GM19023 (cell line): ENCODE data around the gene ATP2C2.

Experiments
- ATAC-seq: cut with Tn5 transposase; IDR thresholded peaks from one replicate; pipeline ENCODE4 v1.9.1; 2021; ENCODE audit warnings: mild to moderate bottlenecking, moderate library complexity; ENCODE audit not compliant: unreplicated experiment

The ATP2C2 gene

DNA sequence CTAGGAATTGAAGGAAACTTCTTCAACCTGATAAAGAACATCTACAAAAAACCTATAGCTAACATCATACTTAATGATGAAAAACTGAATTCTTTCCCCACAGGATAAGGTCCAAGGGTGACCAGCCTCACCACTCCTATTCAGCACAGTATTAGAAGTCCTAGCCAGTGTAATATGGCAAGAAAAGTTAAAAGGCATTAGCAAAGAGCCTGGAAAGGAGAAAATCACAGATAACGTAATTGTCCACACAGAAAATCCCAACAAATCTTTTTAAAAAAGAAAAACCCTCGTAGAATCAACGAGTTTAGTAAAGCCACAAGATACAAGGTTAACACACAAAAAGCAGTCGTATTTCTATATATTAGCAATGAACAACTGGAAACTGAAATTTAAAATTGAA is 98.4 kb downstream of the ATP2C2 start:
- ATAC-seq = no peak

DNA sequence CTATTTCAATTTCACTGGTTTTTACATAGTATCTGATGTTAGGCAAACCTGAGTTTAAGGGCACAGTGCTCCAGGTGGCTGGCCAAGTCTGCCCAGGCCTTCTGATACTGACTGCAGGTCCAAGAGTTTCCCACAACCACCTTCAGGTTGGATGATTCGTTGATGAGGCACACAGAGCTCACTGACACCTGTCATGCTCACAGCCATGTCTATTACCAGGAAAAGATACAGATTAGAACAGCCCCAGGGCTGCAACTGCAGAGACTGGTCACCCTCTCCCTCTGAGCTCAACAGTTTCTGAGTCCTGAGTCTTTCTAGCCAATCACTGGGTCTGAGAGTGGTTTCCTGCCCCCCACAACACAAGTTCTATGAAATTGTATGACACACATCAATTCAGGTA is 98.9 kb downstream of the ATP2C2 start:
- no peak for ATAC-seq

DNA sequence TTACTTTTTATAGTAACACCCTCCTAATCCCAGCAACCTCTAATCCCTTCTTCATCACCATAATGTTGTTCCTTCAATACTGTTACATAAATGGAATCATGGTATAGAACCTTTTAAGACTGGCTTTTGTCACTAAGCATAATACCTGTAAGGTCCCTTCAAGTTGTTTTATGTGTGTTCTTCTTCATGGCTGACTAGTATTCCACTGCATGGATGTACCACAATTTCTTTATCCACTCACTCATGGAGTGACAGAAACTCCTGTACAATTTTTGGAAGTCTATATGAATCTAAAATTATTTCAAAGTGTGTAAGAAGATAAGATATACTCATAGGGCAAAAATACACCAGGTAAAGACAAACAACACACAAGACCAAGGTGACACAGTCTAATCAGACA is 99.4 kb downstream of the ATP2C2 start:
- ATAC-seq = no peak

DNA sequence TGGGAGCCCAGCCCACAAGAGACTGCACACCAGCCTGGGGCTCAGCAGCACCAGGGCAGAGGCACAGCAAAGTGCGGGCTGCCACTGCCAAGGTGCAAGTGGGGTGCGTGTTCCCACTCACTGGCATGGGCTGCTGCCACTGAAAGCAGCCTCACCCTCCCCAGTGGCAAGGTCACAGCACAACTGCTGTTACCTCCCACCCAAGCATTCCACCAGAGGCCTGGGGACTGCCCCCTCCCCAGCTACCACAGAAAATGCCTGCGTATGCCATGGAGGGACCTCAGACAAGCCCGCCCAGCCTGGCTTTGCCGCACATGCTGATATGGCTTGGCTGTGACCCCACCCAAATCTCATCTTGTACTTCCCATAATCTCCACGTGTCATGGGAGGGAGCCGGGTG is 103.0 kb downstream of the ATP2C2 start:
- ATAC-seq = no peak

DNA sequence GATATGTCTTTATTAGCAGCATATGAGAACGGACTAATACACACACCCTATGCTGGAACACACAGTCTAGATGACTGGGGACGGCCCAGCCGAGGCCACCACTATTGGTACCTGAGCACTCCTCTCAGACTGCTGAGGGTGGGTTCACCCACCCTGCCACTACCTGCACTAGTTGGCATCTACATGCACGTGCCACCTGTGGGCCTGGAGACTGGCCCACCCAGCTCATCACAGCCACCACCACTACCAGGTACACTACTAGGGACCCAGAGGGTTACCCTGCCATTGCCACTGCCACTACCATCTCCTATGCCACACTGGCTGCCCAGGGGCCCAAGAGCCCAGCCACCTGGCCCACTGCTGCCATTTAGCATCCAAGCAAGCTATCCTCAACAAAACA is 103.6 kb downstream of the ATP2C2 start:
- ATAC-seq = no peak

DNA sequence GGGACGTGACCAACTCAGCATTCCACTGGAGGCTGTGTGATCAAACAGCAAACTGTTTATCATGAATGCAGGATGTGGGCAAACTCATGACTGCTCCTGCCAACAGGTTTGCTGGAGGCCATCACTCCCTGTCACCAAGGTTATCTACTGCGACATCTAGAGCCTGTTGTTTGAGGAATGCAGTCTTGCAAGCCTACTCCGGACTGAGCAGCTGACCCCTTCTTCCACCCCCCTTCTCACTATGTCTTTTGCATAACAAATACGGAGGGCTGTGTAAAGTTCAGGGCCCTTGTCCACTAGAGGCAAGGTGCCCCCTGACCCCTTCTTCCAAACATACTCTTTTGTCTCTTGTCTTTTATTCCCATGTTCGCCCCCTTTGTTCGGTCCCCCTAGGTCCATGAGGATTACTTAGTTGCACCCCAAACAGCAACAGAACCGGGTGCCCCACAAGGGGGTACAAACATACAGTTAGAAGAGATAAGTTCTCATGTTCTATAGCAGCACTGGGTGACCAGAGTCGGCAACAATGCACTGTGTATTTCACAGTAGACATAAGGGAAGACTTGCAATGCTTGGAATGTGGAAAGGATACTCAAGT is 107.4 kb downstream of the ATP2C2 start:
- ATAC-seq = no peak

DNA sequence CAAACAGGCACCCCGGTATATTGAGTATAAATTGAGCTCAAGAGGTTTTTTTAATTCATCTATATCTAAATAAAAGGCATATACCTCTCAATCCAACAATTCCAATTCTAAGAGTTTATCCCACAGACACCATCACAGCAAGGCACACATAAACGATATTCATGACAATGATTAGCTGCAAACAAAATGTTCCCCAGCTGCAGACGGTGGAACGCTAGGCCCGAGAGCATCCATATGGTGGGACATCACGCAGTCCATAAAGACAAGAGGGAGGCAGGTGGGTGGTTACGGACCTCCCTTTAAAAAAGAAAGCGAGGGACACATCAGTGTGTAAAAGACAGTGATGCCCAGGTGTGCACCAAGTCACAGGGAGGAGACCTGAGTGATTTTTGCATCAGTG is 108.1 kb downstream of the ATP2C2 start:
- no peak for ATAC-seq

DNA sequence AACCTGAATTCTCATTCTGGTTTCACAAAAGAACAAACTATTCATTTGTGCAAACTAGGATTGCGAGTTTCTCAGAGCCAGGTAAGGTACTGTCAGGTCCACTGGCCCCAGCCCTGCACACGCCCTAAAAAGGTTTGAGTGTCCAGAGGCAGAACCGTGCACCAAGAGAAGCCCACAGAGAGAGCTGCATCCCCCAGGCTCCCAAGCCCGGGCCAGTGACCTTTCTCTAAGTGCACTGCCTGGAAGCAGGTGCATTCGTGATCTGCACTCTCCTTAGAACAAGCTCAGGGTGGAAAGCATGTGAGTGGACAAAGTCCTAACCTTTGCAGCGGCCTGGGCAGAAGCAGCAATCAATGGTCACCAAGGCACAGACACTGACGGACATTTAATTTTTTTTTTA is 109.3 kb downstream of the ATP2C2 start:
- no peak for ATAC-seq

DNA sequence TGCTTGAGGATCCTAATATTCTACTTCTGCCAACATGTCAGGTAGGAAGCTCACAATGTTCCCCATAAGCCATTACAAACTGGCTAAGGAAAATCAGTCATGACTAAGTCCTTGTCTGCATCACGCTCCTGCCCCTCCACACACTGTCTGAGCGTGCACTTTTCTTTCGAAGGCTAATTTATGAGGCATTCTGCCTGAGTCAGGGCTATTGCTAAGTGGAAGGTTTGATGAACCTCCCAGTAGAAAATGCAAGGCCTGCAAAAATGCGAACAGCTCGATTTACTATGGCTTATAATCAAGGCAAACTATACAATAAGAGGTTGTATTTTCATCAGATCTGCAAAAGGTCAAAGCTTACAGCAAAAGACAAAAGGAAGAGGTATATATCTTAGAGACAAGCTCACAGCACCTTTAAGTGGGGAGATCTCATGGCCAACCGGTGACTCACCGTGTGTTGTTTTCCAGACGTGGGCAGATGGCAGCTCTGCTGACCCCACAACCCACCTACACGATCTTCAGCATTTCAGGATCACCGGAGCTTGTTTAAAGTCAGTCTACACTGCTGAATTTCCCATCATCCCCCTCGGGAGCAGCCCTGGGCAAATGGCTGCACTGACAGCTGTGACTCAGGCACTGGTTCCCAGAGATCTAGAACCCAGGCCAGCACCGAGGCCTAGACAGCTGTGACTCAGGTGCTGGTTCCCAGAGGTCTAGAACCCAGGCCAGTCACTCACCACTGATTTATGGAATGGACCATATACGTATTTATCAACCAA is 110.0 kb downstream of the ATP2C2 start:
- ATAC-seq = no peak

DNA sequence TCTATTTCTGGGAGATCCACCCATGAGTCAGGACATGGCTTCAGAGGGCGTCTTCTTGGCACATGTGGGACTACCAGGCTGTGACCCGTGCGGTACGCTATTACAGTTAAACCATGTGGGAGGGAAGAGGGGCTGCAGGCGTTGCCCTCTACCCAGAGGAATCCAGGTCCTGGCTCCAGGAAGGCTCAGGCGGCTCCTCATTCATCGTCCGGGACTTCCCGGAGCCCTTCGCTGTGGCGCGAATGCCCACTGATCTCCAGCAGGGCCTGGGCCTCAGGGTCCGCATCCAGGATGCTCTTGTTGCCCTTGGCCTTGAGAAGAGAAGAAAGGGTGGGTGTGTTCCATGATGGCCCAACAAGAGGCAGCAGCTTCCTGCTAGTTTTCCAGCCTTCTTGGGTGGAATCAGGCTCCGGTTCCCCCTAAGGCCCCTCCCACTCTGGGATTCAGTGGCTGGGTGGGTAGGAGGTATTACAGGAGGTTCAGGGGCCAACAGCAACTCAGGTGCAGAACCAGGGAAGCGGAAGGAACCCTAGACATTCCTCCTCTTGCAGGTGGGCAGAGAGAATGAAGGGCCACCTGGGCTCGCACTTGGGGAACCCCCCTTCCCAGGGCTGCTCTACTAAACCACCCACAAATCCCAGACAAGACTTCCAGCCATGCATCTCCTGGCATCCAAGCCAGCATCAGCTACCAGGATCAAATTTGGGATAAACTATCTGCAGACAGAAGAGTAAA is 111.5 kb downstream of the ATP2C2 start:
- no peak for ATAC-seq

DNA sequence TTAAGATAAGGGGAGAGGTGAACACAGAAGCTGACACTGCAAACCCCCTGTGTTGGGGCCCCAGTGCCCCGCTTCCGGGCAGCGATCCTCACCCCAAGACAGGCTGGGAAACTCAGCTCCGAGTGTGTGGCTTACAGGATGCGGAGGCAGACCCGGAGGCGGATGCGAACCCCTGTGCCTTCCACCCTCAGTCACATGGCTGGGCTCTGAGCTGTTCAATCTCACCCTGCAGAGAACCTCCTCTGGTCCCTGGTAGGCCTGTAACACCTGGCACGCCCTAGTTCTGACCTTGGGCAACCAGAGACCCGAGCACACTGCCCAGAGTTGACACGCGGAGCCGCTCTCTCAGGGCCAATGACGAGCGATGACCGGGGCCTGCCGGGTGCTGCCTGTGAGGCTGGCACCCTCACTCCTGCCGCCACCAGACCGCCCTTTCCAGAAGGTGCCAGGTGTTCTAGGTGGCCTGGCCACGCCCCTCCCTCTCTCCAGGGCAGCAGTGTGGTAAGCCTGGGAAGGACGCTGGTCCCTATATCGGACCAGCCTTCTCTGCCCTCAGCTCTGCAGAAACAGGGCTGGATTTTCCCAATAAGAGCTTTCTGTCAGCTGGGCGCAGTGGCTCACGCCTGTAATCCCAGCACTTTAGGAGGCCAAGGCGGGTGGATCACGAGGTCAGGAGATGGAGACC is 112.9 kb downstream of the ATP2C2 start:
- ATAC-seq = no peak

DNA sequence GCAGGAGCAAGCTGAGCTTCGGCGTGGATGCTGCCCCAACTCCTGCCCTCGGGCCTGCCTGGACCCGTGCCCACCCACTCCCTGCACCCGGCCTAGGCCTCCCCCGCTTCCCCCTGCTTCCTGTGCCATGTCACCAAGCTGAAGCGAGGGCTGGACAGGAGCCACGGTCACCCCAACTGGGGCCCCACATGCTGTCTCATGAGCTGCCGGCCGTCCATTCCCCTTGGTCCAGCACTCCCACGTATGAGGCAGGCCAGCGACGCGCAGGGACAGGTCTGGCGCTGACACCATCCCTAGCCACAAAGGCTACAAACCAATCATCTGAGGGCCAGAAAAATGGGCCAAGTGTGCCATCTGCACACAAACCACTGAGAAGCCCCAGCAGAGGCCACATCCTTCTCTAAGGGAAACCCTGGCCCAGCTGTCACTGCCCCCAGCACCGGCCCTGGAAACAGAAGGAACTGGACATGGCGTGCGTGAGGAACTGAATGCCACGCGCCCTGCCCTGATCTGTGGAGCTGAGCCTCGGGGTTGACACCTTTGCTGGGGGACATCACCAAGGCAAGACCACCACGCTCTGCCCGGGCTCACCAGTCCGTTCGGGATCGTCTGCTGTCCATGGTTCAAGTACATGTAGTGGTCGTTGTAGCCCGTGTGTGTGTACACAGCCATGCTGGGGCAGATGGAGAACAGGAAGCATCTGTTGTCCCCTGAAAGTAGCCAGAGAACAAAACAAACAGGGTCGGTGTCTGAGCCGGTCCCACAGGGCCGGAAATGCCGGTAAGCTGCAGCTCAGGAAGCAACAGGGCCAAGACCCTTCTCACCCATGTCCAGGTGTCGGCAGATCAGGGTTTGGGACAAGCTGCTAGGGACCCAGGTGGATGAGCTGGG is 113.9 kb downstream of the ATP2C2 start:
- no peak for ATAC-seq

DNA sequence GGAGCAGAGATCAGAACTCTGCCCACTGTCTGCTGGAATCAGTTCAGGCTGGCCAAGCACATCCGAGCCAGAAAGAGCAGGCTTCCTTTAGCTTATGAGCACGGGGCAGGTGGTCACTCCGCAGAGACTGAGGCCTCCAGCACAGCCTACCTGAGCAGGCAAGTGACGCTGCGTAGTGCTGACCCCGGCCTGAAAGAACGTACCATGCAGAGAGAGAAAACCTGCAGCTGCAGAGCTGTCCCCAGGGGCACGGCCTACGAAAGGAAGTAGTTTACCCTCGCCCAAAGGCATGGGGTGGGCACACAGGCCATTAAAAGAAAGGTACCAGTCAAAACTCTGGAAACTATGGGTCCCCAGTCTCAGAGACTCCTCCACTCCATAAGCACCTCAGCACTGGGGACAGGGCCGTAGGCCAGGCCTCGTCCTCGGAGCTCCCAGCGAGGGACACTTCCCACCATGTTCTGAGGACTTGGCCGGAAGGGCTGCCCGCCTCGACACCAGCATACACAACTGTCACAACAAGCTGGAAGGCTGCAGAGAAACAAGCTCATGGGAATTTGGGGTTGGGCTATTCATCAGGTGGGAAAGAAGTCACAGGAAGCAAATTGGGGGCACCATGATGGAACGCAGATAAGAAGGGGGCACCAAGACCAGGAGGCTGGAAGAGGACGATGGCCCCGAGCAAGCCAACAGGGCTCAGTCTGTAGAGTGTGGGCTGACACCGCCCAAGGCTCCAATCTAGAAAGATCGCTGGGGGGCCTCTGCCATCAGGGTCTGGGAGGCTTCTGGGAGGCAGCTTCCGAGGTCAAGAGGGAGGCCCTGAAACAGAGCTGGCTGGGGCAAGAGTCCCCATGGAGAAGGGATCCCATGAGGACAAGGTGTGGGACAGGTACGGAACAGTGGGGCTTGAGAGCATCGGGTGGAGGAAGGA is 114.9 kb downstream of the ATP2C2 start:
- no peak for ATAC-seq

DNA sequence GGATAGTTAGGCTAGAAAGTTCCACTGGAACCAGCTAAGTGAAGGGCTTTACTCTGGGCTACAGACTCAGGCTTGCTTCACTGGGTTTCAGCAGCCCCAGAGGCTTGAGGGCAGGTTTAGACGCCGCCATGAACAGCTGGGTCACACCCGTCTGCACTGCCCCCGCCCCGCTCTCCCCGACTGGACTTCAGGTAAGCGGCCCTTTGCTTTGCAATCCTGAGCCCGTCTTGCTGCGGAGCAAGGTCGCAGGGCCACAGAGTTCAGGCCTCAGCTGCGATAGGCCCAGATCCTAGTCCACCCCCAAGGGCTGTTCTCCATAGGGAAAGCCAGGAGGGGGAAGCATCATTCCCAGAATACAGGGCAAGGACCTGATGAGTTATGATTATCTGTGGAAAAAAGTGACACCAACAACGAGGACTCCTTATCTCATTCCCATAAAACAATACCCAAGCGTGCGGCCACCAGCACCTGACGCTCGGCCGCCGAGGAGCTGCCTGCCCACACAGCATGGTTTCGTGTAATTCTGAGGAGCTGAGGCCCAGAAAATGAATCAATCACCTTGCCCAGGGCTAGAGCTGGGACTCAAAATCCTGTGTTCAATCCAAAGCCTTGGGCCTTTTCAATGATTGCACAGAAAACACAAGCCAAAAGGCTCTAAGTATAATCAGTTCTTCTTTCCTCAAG is 115.7 kb downstream of the ATP2C2 start:
- no peak for ATAC-seq

DNA sequence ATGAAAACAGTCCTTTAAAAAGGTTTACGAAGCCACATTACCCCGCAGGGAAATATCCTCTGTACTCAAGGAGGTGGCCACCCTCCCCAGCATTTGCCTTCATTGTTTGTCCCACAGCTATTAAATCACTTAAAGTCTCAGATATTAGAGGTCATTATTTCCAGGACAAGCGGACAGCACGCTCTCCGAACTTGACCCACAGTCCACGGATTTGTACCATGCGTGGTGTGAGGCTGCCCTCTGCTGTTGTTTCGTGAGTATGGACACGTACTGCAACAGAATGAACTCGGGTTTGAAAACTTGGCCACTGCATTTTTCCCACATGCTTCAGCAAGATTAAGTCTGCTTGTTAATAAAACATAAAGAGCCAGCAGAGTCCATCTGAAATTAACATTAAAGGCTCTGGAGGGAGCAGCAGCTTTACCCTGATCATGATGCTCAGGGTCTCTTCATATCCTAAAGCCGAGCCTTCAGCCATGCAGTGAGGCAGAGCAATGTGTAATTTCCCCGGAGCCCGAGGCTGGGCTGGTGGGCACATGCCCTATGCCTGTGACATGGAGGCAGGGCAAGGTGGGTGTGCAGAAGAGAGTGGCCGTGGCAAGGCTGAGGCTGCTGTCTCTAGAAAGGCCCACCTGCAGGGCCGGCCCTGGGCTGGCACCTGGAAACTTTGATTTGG is 116.4 kb downstream of the ATP2C2 start:
- no peak for ATAC-seq

DNA sequence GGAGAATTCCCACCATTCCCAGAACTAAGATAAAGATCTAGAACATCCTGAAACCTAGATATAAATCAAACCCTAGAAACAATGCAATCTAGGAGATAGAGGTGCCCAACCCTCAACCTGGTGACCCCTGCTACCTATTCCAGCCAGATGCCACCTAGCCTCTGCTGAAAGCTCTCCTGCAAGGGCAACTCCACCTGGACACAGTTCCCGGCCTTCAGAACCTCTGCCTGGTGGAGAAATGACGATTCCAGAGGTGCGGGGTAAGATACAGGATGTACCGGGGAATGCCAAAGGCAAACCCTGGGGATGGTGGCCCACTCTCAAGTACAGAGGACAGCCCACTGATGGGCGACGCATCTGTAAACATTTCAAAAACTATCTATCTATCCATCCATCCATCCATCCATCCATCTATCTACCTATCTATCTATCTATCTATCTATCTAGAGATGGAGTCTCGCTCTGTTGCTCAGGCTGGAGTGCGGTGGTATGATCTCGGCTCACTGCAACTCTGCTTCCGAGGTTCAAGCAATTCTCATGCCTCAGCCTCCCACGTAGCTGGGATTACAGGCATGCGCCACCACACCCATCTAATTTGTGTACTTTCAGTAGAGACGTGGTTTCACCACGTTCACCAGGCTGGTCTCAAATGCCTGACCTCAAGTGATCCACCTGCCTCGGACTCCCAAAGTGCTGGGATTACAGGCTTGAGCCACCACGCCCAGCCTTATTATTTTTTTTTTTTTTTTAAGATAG is 117.1 kb downstream of the ATP2C2 start:
- ATAC-seq = no peak

DNA sequence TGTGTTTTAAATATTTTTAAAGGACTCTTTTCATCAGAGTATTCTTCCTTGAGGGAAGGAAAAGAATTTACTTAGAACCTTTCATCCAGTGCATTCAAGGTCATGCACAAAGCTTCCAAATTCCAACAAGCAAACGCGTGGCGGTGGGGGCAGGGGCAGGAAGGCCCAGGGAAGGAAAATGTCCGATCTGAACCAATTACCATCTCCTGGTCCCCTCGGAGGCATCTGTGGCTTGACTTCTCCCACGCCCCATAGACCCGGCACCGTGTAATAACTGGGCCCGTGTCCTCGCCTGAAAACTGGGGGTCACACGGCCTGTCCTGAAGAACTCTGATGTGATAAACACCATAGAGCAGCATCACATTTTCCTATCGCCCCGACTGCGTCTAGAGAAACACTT is 117.8 kb downstream of the ATP2C2 start:
- no peak for ATAC-seq
